Anterior cingulate cortex (tissue), 58 donors: ENCODE data around the gene ICOSLG.
"Not testable (repeated sequence)": the region's sequence is repeated elsewhere in the genome, so short reads cannot be mapped to it uniquely, and the experiment has no call there.

Experiments used
- DNase-seq, 58 donors: peaks; one replicate each; lab custom pipeline; 2025; lab: John Stamatoyannopoulos, UW

ICOSLG gene

DNA sequence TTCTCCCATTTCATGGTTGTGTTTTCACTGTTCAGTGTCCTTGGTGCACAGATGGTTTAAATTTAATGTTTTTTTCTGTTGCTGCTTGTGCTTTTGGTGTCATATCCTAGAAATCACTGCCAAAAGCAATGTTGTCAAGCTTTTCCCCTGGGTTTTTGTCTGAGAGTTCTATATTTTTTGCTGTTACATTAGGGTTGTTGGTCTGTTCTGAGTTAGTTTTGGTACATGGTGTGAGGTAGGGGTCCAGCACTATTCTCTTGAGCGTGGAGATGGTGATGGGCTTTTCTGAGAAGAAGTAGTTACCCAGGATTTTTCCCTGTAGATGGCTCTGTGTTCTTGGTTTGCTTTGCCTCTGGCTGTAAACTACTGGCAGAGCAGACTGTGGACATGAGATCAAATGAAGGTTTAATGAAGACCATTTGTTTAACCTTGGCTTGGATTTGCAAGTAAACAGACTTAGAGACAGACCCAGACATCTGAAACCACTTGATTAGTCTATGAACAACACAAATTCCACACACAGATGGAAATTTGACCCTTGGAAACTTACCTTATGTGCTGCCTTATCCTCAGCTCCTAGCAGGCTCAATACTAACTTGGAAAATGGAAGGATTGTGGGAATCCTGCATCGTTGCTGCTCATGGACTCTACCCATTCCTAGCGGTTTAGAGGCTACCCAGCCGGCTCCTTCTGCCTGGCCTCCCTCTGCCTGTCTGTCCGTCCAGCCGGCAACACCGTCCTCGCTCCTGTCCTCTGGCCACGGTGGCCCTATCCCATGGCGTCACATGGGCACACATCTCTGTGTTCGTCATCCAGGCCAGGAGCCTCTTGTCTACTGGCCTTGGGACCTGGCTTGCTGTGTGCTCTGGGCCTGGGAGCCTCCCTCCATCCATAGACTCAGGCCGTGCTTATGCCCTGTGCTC is 50.1 kb downstream of the ICOSLG start:
- DNase-seq: not testable (repeated sequence)

DNA sequence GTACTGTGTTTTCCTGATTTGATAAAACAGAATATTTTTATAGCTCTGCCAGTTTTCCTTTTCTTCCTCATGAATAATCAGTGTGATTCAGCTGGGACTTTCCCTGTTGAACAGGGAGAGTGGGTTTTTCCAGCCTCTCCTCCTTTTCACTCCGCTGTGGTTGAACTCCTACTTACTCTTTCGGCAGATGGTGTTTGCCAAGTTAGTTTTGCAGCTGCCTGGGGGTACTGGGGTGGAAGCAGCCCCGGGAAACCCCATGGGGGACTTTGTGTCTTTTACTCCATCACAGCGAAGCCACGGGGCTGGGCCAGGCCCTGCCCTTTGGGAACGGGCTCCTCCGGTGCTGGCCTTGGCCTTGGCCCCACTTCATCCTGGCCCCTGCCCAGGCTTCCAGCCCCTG is 55.9 kb downstream of the ICOSLG start:
- DNase-seq: not testable (repeated sequence)

DNA sequence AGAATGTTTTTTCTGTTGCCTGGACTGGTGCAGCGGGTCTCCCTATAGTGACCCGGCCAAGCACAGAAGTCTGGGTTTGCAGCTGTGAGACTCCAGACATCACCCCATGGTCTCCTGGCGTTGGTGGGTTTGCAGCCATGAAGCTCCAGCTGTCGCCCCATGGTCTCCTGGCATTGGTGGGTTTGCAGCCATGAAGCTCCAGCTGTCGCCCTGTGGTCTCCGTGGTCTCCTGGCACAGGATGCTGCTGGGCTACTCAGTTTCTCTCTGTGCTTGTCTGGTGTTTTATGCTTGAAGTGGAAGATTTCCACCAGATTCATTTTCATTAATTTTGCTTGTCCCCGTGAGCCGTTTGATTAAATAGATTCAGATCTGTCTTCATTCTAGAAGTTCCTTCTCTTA is 58.5 kb downstream of the ICOSLG start:
- DNase-seq: not testable (repeated sequence)

DNA sequence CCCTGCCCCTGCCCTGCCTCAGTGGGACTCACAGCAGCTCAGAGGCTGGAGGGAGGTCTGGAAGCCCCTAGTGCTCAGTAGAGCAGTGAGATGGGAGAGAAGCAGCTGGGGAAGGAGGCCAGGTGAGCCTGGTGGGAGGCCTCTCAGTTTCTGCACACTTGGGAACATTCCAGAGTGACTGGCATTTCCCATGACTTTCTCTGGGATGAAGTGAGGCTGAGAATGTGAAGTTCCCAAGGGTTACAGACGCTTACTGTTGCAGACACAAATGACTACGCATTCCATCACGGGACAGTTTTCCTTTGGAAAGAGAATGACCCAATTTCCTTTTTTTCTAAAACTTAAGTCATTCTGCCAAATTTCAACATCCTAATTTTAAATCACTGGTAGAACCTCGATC is 59.2 kb downstream of the ICOSLG start:
- not testable (repeated sequence) for DNase-seq

DNA sequence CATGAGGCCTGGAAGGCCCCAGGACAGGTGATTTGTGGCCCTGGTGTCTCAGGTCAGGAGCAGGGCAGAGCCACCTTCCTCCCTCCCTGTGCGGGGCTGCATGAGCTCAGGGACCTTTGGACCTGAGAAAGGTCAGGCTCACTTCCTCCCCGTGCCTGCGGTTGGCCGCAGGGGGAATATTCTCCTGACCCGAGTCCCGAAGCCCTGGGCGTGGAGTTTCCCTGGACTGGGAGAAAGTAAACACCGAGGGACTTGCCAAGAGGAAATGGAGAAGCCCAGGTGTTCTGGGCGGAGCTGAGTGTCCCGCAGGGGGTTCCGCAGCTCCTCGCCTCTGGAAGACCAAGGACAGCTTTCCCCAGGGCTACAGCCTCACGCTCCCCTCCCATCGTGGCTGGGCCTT is 64.6 kb downstream of the ICOSLG start:
- not testable (repeated sequence) for DNase-seq

DNA sequence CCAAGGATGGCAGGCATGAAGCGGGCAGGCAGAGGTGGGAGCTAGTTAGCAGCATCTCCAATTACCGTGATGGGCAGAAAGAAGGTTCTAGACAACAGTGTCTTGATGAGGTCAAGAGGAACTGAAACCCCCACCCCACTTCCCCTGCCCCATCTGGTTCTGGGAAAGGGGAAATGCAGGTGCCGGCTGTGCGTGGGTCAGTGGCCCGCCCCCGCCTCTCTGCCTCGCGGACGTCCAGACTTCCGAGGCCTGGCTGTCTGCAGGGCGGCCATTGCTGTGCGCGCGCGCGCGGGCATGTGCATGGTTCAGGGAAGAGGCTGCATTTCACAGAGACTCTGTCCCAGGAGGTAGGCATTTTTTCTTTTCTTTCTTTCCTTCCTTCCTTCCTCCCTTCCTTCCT is 65.6 kb downstream of the ICOSLG start:
- DNase-seq: not testable (repeated sequence)
